ENCODE data around the gene ZNF185. TPM values are rescaled to one million over a fixed set of nuclear protein-coding genes. Genes with fewer than 3 reads are reported as not detected.

The ZNF185 gene
- total RNA-seq, 2 donors from 2014 or later = 13.5 to 20.7 TPM

- H3K4me3 ChIP-seq (ENCODE audit: low read length) = no peak overlapping the region
- H3K36me3 Mint-ChIP-seq (ENCODE audit: low read depth) = peaks cover 2% of the 10 kb centered on the region
- H3K27me3 Mint-ChIP-seq (ENCODE audit: insufficient read depth) = peaks cover 17% of the 10 kb centered on the region
- H3K27me3 ChIP-seq (ENCODE audit: control insufficient read depth, insufficient read depth, low read length, poor library complexity, severe bottlenecking) = no peaks in the 10 kb centered on the region
- peaks cover 59% of the 10 kb centered on the region for H3K9me3 Mint-ChIP-seq
- H3K9ac ChIP-seq (ENCODE audit: extremely low read depth, low read length, poor library complexity, severe bottlenecking) = no peak overlapping the region
- peaks cover 9% of the 10 kb centered on the region for H3K4me1 Mint-ChIP-seq
- no peak for TF ChIP-seq CTCF (conservative IDR thresholded peaks at IDR 0.05)
- H3K36me3 ChIP-seq (ENCODE audit: control insufficient read depth, insufficient read depth, low read length) = no peaks in the 10 kb centered on the region
- DNase-seq = peak; percentile 38
- no peak overlapping the region for H3K4me3 Mint-ChIP-seq
- no peaks in the 10 kb centered on the region for H3K4me1 ChIP-seq (ENCODE audit: control insufficient read depth, insufficient read depth, low read length)
- 92% methylated on average over 12 of the region's 12 CpGs; no CpG with 5 or more reads in 1 of the 2 experiments for WGBS, 2 experiments (ENCODE audit: insufficient coverage in 1 of 2, insufficient read length in 1 of 2)
- no peak overlapping the region for H3K27ac Mint-ChIP-seq
- H3K9me3 ChIP-seq (ENCODE audit: control insufficient read depth, low read length) = no peaks in the 10 kb centered on the region
- H3K27ac ChIP-seq (ENCODE audit: low read depth, low read length) = no peak overlapping the region
Measured at GRCh38 chrX:152899874-152900719, 2.2 kb downstream of the ZNF185 start.

- Histone ChIP-seq H3K9me3 (ENCODE audit: control insufficient read depth, low read length) (no peaks in the 10 kb centered on the region), H3K4me3 (ENCODE audit: low read length) (no peak overlapping the region), H3K27ac (ENCODE audit: low read depth, low read length) (no peak overlapping the region), H3K27me3 (ENCODE audit: control insufficient read depth, insufficient read depth, low read length, poor library complexity, severe bottlenecking) (no peaks in the 10 kb centered on the region), H3K4me1 (ENCODE audit: control insufficient read depth, insufficient read depth, low read length) (no peaks in the 10 kb centered on the region), H3K9ac (ENCODE audit: extremely low read depth, low read length, poor library complexity, severe bottlenecking) (no peak overlapping the region), H3K36me3 (ENCODE audit: control insufficient read depth, insufficient read depth, low read length) (no peaks in the 10 kb centered on the region)
- DNase-seq = no peak
- Mint-ChIP-seq H3K27ac (no peak overlapping the region), H3K9me3 (peaks cover 52% of the 10 kb centered on the region), H3K4me1 (peaks cover 9% of the 10 kb centered on the region), H3K27me3 (ENCODE audit: insufficient read depth) (peaks cover 13% of the 10 kb centered on the region), H3K36me3 (ENCODE audit: low read depth) (peaks cover 2% of the 10 kb centered on the region), H3K4me3 (no peak overlapping the region)
- 95 to 100% methylated on average over 1 to 8 of the region's 8 CpGs for WGBS, 2 experiments (ENCODE audit: insufficient coverage in 1 of 2, insufficient read length in 1 of 2)
- TF ChIP-seq CTCF (conservative IDR thresholded peaks at IDR 0.05) = no peak
Measured at GRCh38 chrX:152900937-152901445, 3.1 kb downstream of the ZNF185 start.

DNA sequence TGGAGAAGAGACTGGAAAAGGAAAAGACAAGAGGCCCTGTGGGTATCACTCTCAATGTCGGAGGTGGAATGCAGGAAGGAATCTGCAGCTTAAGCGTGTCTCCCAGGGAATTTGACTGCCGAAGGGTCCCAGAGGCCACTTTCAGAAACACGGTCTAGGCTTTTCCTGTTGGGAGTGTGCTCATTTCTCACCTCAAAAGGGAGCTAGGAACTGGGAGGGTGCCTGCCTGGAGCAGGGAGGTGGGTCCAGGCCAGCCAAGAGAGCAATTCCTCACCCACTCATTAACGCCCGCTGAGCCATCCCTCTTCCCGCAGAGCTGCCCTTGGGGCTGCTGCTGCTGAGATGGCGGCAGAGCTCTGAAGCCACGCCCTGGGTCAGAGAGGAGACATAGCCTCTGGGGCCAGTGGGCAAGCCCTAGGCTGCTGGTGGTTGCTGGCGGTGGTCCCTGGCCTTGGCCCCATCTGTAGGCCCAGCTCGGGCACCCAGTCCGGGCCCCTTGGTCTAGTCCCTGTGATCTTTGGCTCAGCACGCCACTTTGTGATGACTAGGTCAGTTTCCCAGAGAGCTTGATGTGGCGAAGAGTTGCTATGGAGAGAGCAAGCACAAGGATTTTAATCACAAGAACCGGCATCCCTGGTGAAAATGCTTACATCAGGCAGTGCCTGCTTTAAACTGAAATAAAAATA is 4.1 kb downstream of the ZNF185 start:
- 76 to 100% methylated on average over 1 to 15 of the region's 15 CpGs for WGBS, 2 experiments (ENCODE audit: insufficient coverage in 1 of 2, insufficient read length in 1 of 2)
- no peaks in the 10 kb centered on the region for H3K27me3 ChIP-seq (ENCODE audit: control insufficient read depth, insufficient read depth, low read length, poor library complexity, severe bottlenecking)
- no peak overlapping the region for H3K27ac ChIP-seq (ENCODE audit: low read depth, low read length)
- Mint-ChIP-seq H3K4me1 (peaks cover 7% of the 10 kb centered on the region), H3K9me3 (peaks cover 43% of the 10 kb centered on the region), H3K36me3 (ENCODE audit: low read depth) (peaks cover 2% of the 10 kb centered on the region), H3K27me3 (ENCODE audit: insufficient read depth) (peaks cover 13% of the 10 kb centered on the region), H3K27ac (peak overlapping the region; percentile 61), H3K4me3 (no peak overlapping the region)
- H3K36me3 ChIP-seq (ENCODE audit: control insufficient read depth, insufficient read depth, low read length) = no peaks in the 10 kb centered on the region
- no peak overlapping the region for H3K9ac ChIP-seq (ENCODE audit: extremely low read depth, low read length, poor library complexity, severe bottlenecking)
- H3K9me3 ChIP-seq (ENCODE audit: control insufficient read depth, low read length) = no peaks in the 10 kb centered on the region
- no peak for TF ChIP-seq CTCF (conservative IDR thresholded peaks at IDR 0.05)
- no peak overlapping the region for H3K4me3 ChIP-seq (ENCODE audit: low read length)
- no peaks in the 10 kb centered on the region for H3K4me1 ChIP-seq (ENCODE audit: control insufficient read depth, insufficient read depth, low read length)
- peak; percentile 70 for DNase-seq

All from endodermal cell (in vitro differentiated cells).